ENCODE results near the gene RCOR1.

- TF ChIP-seq CTCF (IDR thresholded peaks at IDR 0.05) (no peak), EZH2 (IDR thresholded peaks at IDR 0.05; ENCODE audit: borderline replicate concordance, insufficient read depth, low read depth, low read length, poor library complexity, severe bottlenecking) (no peak)
Observed at GRCh38 chr14:102759456-102760187, 167.2 kb downstream of the RCOR1 start.

All from B cell (primary cell).